ENCODE results near the gene ZFTA.

GRCh38 chr11:63769042-63769713 is 603 bp upstream of the ZFTA start:
- TF ChIP-seq EP300 (IDR thresholded peaks at IDR 0.05) (no peak), CTCF (IDR thresholded peaks at IDR 0.05) (no peak)
